GM19023 (cell line): ENCODE results near the gene MTHFD1L.

Experiments used
- ATAC-seq: cut with Tn5 transposase; IDR thresholded peaks from one replicate; pipeline ENCODE4 v1.9.1; 2021; ENCODE audit warnings: mild to moderate bottlenecking, moderate library complexity; ENCODE audit not compliant: unreplicated experiment

Gene MTHFD1L

DNA sequence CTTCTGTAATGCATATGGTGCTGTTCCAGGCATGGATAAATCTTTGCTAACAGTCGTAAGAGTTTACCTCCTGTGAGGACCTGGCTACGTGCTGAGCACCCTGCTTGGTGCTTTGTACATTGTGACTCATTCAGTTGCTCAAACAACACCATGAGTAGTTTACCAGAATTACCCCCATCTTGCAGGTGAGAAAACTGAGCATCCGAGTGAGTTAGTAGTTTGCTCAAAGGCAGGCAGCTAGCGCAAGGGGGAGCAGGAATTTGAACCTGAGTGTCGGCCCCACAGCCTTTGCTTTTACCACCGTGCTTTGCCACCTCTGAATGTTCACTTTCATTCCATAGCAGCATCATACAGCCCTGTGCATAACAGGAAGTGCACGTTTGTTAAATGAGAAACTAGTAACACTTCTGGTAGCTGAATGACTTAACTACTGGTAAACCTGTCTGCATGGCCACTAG lies 121.9 kb downstream of the MTHFD1L start:
- ATAC-seq: peak; percentile 81

DNA sequence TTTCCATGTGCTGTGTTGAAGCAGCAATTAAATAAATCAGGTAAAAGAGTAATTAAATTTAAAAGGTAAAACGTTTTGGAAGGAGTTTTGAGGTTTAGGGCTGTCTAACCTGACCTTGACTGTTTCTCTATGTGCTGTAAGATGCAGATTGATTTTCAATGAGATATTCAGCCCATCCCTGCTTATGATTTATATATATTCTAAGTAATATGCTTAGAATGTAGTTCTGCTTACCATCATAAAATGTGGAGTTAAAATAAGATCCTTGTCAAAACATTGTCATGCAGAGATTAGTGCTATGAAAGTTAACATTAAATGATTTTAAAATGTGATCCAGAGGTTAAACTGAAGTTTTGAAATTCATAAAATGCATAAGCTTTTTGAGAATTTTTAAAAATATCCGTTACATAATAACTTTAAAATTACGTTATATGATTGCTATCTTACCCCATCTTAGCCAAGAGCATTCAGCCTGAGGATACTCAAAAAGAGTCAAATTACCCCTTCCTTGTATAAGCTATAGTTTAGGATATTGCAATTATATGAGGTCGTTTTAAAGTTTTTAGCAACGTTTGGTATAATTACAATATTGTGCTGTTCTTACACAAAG lies 122.5 kb downstream of the MTHFD1L start:
- ATAC-seq: no peak

DNA sequence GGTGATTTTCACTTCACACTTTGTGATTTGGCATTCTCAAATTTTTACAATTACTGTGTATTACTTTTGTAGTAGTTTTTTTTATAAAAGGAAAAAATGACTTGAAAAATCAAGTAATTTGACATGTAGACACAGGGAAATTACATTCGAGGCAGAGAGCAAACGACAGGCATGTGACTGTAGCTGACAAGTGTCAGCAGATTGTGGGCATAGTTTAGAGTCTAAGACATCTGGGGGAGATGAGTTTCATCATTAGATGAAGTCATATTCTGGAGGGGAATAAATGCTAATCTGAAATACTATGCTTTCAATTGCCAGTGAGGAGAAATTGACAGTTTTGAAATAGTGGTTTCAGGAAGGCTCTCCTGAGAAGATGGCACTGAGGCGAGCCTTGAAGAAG lies 126.0 kb downstream of the MTHFD1L start:
- no peak for ATAC-seq

DNA sequence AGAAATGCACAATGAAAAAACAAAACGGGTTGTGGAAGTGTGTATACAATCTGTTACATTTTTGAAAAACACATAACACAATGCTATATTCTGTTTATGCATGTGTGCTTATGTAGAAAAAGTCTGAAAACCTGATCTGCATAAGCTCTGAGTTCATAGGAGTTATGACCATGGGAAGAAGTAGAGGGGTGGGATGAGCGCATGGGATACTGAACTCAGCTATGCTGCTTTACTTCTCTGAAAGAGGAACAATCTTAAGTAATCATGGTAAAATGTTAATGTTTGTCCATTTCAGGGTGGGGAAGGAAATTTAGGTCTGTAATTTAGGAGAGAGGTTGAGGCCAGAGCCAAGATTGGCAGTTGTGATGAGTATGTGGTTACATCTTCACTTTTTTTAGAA lies 126.8 kb downstream of the MTHFD1L start:
- no peak for ATAC-seq

DNA sequence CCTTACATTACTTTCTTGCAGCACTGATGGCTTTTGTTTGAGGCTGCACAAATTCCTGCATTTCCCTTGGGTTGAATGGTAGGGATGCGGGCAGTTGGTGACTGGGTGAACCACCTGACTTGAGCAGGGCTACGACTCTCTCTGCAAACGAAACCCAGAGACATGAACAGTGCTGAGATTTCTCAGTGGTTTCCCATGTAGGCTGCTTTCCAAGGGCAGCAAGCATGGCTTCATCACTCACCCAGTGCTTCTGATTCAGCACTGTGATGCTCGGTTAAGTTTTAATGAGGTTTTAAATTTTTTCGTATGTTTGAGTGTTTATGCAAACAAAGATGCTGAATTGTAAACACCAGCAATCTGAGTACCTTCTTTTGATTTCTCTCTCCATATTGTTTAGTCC lies 127.2 kb downstream of the MTHFD1L start:
- ATAC-seq: no peak

DNA sequence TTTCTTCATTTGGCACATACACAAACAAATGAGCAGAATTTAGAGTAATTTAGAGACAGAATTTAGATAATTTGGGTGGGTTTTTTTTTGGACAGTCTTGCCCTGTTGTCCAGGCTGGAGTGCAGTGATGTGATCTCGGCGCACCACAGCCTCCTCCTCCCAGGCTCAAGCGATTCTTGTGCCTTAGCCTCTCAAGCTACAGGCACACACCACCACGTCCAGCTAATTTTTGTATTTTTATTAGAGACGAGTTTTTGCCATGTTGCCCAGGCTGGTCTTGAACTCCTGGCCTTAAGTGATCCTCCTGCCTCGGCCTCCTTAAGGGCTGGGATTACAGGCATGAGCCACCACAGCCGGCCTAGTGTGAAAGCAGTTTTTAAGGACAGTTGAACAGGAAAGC lies 127.8 kb downstream of the MTHFD1L start:
- no peak for ATAC-seq

DNA sequence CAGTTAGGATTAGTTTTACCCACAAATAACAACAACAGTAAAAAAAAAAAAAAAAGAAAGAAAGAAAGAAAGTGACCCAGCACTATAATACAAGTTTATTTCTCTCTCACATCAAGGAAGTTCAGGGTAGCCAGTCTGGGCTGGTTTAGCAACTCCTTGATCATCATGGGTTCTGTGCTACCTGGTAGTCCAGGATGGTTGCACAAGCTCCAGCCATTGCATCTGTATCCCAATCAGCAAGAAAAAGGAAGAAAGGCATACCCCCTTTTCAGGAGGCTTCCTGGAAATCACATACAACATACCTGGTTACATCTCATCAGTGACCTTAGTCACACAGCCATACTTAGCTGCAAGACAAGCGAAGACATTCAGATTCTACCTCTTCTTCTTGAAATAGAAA lies 128.5 kb downstream of the MTHFD1L start:
- ATAC-seq: no peak

DNA sequence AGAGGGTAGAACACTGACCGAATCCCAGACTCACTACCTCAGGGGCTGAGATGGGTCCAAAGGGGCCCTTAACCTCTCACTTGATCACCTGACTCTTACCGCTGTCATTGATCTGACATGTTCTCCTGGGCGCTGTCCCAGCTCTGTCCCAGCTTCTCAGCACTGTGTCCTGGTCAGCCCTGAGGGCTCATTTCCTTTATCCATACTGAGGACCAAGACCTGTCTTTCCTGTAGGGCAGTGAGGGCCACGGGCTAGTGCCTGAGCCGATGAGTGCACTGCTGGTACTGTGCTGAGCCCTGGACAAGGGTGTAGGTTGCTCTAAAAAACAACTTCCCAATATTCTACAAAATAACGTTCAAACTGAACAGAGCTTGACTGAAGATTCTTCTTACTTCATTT lies 131.5 kb downstream of the MTHFD1L start:
- no peak for ATAC-seq

DNA sequence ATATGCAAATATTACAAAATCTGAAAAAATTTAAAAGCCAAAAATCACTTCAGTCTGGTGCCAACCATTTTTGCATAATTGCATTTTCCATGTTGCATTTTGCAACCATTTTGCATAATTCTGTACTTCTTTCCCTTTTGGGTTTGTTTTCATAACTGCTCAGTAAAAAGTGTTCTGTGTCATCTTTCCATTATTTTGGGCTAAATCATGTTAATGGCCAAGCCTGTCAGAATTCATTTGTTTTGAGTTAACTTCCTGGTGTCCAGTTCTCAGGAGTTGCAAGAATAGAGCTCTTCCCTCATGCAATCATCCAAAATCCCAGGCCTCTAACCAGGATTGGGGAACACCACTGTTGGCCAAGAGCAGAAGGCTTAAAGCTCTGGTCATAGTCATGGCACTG lies 133.6 kb downstream of the MTHFD1L start:
- ATAC-seq: no peak

DNA sequence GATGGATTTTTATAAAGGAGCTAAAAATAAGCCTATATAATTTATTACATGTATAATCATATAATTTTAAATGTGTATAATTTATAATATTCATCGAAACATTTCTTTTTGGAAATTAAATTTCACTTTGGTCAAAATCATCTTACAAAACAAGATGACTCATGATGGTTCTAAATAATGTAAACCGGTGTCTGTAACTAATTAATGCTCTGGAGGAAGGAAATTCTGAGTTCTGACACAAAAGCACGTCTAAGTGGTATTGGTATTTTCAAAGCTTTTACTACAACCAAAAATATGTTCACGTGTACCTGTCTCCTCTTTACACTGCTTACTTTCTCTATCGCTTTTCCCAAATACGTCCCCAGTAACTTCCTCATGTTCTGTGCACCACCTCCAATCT lies 134.1 kb downstream of the MTHFD1L start:
- ATAC-seq: no peak

DNA sequence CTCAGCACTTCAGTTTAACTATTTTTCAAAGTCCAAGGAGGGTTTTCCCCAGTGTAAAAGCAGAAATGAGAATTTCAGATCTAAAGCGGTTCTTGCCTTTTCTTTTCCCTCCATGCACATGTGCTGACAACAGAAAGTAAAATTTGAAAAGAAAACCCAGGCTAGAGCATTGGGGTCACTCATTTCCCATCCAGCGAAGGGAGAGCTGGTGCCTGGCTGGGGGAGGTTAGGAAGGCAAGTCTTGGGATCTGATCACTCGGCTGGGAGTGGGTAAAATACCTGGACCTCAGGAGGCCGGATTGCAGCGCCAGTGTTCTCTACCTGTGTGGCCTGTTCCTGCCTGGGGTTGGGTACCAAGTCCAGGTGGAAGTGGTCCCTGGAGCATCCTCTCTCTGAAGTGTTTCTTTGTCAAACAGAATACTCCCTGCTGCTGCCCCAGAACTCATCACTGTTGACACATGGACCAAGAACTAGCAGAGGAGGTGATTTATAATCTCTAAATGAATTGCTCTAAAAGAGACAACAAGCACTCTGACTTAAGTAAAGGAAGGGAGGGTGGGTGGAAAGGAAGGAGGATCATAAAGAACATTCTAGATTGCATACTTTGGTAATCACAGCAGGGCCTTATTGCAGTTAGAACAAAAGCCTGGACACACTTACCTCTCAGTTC lies 136.0 kb downstream of the MTHFD1L start:
- peak; percentile 79 for ATAC-seq

DNA sequence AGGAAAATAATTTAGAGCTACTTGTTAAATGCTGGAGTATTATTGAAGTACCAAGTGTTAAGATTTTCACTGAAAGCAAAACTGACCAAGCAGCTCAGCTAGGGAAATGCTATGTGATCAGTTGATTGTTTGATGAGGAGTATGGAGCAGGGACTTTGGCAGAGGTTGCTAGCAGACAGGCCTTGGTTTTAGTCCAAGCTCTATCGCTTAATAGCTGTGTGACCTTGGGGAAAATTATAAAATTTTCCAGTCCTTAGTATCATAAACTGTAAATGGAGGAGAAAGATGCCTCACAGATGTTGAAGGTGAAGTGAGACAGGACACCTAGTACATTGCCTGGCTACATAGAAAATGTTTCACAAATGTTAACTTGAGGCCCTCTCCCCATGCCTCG lies 136.6 kb downstream of the MTHFD1L start:
- ATAC-seq: no peak

DNA sequence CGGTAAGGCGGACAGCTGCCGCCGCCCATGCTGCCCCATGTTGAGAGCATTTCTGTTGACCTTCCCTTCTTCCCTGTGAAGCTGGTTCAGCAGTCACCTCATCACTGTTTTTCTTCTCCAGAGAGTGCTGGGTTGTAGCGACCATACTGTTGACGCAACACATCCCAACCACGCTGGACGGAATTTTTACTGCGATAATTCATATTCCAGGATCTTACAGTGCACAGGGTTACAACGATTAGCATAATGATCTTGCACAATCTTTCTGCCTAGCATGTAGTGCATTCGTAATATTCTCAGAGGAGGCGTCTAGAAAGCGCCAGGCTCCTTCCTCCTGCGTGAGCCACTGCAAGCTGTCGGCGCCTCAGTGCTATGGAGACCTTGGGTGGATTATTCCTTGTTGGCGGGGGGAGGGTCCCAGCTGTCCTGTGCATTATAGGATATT lies 137.0 kb downstream of the MTHFD1L start:
- no peak for ATAC-seq

DNA sequence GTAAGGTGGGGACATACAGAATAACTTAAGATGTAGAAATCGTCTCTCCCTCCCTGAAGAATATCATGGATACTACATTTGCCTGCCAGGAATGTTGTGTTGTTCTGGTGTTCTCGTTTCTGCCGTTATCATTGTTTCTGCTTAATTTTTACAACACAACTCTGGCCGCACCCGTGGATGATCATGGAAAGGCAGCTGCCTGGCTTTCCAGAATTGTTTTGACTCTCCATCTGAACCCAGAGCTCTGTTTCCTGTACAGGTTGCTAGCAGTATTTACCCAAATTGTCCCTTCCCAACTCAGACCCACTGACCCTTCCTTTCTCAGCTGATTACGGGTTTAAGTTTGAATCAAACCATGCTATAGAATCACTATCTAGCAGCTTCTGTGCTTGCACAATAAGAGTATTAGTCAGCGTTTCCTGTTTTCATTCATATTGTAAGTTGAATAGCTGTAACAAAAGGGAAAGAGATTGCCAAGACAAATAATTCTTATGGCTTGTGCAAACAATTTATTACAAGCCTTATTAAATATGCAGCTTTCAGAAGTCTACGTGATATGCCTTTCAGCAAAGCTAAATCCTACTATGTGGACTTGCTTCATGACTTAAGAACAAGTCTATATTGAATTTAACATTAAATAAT lies 139.0 kb downstream of the MTHFD1L start:
- no peak for ATAC-seq

DNA sequence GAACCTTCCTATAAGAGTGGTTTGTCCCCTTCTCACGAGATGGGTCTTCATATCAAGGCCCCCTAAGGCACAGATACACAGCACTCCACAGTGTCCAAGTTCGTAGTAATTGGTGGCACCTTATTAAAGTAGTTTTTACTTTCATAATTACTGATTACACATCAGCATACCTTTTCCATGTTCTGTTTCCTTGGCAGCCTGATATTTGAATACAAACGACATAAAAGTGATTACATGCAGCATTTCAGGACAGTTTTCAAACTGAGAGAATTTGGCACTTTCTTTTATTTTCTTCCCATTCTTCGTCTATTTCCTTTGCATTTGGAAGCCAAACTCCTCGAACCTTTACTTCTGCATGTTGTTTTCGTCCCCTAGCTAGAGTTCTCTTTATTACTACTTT lies 139.7 kb downstream of the MTHFD1L start:
- no peak for ATAC-seq

DNA sequence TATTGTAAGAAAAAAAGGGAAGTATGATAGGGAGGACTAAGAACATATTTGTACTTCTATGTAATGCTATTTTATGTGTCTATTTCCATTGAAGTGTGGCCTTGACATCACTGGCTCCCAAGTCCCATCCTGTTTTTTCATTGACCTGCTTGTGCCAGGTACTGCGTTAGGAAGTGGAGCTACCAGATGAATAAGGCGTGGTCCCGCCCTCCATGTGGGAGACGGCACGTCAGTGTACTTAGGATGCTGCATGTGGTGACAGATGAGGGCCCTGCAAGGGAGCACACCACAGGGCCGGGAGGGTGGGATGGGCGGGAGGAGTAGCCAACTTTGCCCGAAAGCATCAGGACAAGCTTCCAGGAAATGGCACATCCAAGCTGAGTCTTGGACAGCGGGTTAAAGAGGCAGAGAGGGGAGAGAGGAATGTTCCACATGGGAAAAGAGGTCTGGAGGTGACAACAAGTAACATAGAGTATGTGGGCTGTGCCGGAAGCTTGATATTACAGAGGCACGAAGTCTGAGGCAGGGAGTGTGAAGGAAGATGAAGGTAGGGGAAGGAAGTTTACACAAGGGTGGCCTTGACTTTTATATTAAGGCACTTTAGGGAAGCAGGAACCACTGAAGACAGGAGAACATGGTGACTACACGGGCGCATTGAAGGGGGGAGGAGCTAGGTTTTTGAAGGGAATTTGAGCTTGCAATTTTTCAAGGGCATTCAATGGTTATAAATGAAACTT lies 140.6 kb downstream of the MTHFD1L start:
- ATAC-seq: no peak

DNA sequence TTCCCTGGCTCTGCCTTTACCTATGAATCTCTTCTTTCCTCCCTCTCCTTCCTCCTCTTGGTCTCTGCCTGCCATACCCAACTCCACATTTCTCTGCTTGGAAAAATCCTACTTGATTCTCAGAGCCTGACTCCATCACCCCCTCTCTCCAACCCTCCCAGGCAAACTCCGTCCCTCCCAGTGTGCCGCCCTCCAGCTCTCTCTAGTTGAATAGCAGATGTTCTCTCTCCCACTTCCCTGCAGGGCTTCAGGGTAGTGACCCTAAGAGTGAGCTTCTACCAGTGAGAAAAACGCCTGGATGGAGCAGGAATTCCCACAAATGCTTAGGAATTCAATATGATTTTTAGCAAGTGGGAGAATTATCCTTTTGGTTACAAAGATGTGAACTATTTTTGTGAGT lies 141.6 kb downstream of the MTHFD1L start:
- ATAC-seq: no peak

DNA sequence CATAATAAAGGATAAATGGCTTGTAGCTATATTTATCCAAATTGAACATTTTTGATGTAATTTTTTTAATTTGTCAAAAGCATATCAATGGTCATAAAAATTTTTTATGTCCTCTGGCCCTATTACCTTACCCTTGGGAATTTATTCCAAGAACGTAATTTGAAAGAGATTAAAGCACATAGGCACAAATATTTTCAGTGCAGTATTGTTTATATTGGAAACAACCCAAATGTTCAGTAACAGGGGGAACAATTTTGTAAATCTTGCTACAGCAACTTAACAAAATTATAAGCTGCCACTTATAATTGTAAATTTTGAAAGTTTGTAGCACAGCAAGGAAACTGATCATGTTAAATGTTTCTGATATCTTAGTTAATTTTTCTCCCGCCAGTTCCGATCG lies 142.4 kb downstream of the MTHFD1L start:
- ATAC-seq: no peak

DNA sequence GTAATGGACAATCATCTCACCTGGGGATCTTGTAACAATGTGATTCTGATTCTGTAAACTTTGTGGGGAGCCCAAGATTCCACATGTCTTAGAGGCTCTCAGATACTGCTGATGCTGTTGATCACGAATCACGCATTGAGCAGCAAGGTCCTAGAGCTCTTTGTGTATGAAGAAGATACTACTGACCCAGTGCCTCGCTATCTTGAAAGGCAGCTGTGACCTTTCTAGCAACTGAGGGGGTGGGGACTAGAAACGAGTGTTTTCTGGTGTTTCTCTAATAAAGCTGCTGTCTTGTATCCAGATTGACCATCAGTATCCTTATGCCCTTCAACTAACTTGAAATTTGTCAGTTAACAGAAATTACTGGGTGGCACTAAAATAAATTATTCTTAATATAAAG lies 142.9 kb downstream of the MTHFD1L start:
- ATAC-seq: no peak

DNA sequence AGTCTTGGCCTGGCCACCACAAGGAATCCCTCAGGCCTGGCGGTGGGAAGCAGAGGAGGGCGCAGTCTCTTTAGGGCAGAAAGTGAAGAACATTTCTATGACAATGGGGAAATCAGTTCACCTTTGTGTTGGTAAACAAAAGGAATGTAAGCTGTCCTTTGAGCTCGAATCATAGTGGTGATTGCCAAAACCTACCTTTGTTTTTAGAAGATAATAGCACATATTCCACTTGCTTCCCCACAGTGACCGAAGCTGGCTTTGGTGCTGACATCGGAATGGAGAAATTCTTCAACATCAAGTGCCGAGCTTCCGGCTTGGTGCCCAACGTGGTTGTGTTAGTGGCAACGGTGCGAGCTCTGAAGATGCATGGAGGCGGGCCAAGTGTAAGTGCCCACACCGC lies 144.1 kb downstream of the MTHFD1L start:
- no peak for ATAC-seq

DNA sequence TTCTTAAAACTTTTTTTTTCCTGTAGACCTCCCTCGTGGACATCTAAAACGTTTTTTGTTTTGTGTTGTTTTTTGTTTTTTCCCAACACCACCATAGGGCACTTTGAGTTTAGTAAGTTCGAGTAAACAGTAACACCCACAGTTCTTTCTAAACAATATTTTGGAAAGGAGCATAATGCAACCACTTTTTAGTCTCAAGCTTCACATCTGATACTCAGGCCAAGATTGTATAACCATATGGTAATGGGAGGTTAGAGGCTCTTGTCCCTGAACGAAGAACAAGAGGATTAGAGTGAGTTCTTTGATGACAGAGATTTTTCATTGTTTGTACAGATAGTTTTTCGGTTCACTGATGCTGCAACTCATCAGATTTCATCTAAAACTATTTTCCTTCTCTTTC lies 144.6 kb downstream of the MTHFD1L start:
- ATAC-seq: no peak
